ENCODE data around the gene TFAP2C. TPM values are rescaled to one million over a fixed set of nuclear protein-coding genes. Genes with fewer than 3 reads are reported as not detected.

Gene TFAP2C
- total RNA-seq, 5 donors from 2014 or later (not counting 1 experiment from before 2014, with no cell fraction given) = 0.16 TPM; not detected in 3

DNA sequence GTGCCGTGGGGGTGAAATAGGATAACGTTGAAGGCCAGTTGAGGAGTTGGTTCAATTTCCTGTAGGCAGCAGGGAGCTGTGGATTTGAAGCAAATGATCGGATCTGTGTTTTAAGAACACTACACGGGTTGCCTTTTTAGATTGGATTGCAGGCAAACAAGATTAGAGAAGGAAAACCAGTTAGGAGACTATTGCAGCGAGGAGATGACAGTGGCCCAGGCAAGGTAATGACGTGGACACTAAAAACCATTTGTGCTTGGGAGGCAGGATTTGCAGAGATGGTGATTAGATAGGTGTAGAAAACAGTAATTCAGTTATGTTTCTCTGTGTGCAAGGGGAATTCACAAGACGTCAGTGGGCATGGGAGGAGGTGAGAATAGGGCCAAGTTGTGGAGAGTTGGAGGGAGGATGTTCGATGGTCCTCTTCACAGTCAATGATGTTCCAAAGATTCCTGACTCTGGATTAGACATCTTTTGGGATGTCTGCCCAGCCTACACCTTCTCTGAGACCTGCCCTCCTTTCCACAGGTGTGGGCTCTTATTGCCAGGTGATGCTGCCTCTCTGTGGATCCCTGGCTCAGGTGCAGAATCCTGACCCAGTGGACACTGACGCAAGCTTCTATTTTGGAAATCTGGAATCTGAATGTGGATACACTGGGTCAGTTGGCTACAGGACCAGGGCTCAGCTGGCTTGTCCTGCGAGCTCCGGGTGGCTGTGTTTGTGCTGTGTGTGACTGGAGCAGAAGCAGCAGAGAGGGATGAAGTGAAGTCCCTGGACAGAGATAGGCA lies 54.2 kb downstream of the TFAP2C start:
- Mint-ChIP-seq H3K4me3 (no peak overlapping the region), H3K9me3 (no peaks in the 10 kb centered on the region), H3K4me1 (no peaks in the 10 kb centered on the region), H3K27ac (no peak overlapping the region), H3K36me3 (no peaks in the 10 kb centered on the region), H3K27me3 (peaks cover 8% of the 10 kb centered on the region in 2 donors)
- ChIA-PET CTCF (no interaction called here), POLR2A (no interaction called here)
- Histone ChIP-seq H3K9me3 (no peaks in the 10 kb centered on the region), H3K36me3 (ENCODE audit: control insufficient read depth in 2 of 2, extremely low read depth in 1 of 2, insufficient read depth in 1 of 2, low read length in 1 of 2) (no peaks in the 10 kb centered on the region), H3K4me1 (ENCODE audit: control insufficient read depth in 1 of 2, extremely low read depth in 1 of 2, insufficient read depth in 2 of 2, low read length in 2 of 2) (no peaks in the 10 kb centered on the region), H3K4me3 (ENCODE audit: control insufficient read depth in 1 of 2, extremely low read depth in 1 of 2, low read length in 1 of 2) (no peak overlapping the region), H3K27me3 (replicated peaks in 1 of 2; ENCODE audit: control insufficient read depth in 2 of 2, extremely low read depth in 1 of 2, insufficient read depth in 2 of 2, low read length in 1 of 2) (peaks cover 0 to 2% of the 10 kb centered on the region in 2 experiments), H3K27ac (ENCODE audit: low read length) (no peak overlapping the region)
- ATAC-seq (replicated peaks in 1 of 4) (no peak), DNase-seq (no peak)
- WGBS (ENCODE audit: insufficient coverage) = 63% methylated on average over 10 of the region's 11 CpGs

DNA sequence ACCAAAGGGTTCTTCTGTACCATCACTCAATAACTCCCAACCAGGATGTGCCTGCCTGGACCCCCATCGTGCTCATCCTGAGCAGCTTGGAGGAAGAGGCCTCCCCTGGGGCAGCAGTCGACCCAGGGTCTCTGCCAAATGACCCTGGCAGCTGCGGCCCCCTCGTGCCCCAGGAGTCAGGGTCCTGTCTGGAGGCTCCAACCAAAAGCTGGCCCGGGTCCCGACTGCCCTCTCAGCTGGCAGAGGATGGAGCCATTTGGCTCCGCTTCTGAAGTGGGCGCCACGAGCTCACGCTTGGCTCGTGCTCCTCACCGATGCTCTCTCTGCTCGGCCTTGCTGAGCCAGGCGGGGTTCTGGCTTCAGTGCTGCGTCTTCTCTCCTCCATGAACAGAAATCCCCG lies 56.8 kb downstream of the TFAP2C start:
- H3K9me3 ChIP-seq = no peaks in the 10 kb centered on the region
- no peaks in the 10 kb centered on the region for H3K36me3 ChIP-seq (ENCODE audit: control insufficient read depth in 2 of 2, extremely low read depth in 1 of 2, insufficient read depth in 1 of 2, low read length in 1 of 2)
- peaks cover 0 to 15% of the 10 kb centered on the region in 2 experiments for H3K27me3 ChIP-seq (replicated peaks in 1 of 2; ENCODE audit: control insufficient read depth in 2 of 2, extremely low read depth in 1 of 2, insufficient read depth in 2 of 2, low read length in 1 of 2)
- Mint-ChIP-seq H3K27me3 (peaks cover 13 to 16% of the 10 kb centered on the region in 2 donors), H3K9me3 (no peaks in the 10 kb centered on the region), H3K27ac (no peak overlapping the region), H3K4me3 (no peak overlapping the region), H3K36me3 (no peaks in the 10 kb centered on the region), H3K4me1 (peaks cover 0 to 9% (median 0%) of the 10 kb centered on the region in 3 donors)
- H3K4me1 ChIP-seq (ENCODE audit: control insufficient read depth in 1 of 2, extremely low read depth in 1 of 2, insufficient read depth in 2 of 2, low read length in 2 of 2) = no peaks in the 10 kb centered on the region
- DNase-seq (no peak), ATAC-seq (replicated peaks in 1 of 4) (no peak)
- H3K27ac ChIP-seq (ENCODE audit: low read length) = no peak overlapping the region
- WGBS (ENCODE audit: insufficient coverage) = 71% methylated on average over 16 of the region's 16 CpGs
- POLR2A ChIA-PET = no interaction called here
- CTCF ChIA-PET = no interaction called here
- no peak overlapping the region for H3K4me3 ChIP-seq (ENCODE audit: control insufficient read depth in 1 of 2, extremely low read depth in 1 of 2, low read length in 1 of 2)

DNA sequence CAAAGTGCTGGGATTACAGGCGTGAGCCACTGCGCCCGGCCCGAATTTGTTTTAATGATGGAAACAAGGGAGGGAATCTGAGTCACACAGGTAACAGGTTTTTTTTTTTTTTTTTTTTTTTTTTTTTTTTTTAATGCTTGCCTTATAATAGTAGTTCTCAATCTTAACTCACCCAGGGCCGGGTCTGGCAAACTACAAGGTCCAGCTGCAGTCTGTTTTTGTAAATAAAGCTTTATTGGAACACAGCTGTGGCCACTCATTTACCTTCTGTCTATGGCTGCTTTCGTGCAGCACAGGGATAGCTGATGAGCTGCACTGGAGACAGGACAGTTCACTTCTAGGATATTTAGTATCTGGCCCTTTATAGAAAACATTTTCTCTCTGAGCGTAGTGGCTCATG lies 58.0 kb downstream of the TFAP2C start:
- Mint-ChIP-seq H3K36me3 (no peaks in the 10 kb centered on the region), H3K9me3 (no peaks in the 10 kb centered on the region), H3K27ac (no peak overlapping the region), H3K4me1 (peaks cover 0 to 9% (median 0%) of the 10 kb centered on the region in 3 donors), H3K27me3 (peaks cover 13 to 16% of the 10 kb centered on the region in 2 donors), H3K4me3 (no peak overlapping the region)
- H3K27me3 ChIP-seq (replicated peaks in 1 of 2; ENCODE audit: control insufficient read depth in 2 of 2, extremely low read depth in 1 of 2, insufficient read depth in 2 of 2, low read length in 1 of 2) = peaks cover 0 to 19% of the 10 kb centered on the region in 2 experiments
- POLR2A ChIA-PET = no interaction called here
- ATAC-seq (replicated peaks in 1 of 4) (no peak), DNase-seq (no peak)
- CTCF ChIA-PET = no interaction called here
- H3K9me3 ChIP-seq = no peaks in the 10 kb centered on the region
- H3K4me1 ChIP-seq (ENCODE audit: control insufficient read depth in 1 of 2, extremely low read depth in 1 of 2, insufficient read depth in 2 of 2, low read length in 2 of 2) = no peaks in the 10 kb centered on the region
- no peak overlapping the region for H3K4me3 ChIP-seq (ENCODE audit: control insufficient read depth in 1 of 2, extremely low read depth in 1 of 2, low read length in 1 of 2)
- H3K36me3 ChIP-seq (ENCODE audit: control insufficient read depth in 2 of 2, extremely low read depth in 1 of 2, insufficient read depth in 1 of 2, low read length in 1 of 2) = no peaks in the 10 kb centered on the region
- H3K27ac ChIP-seq (ENCODE audit: low read length) = no peak overlapping the region
- 100% methylated on average over 1 of the region's 7 CpGs for WGBS (ENCODE audit: insufficient coverage)

DNA sequence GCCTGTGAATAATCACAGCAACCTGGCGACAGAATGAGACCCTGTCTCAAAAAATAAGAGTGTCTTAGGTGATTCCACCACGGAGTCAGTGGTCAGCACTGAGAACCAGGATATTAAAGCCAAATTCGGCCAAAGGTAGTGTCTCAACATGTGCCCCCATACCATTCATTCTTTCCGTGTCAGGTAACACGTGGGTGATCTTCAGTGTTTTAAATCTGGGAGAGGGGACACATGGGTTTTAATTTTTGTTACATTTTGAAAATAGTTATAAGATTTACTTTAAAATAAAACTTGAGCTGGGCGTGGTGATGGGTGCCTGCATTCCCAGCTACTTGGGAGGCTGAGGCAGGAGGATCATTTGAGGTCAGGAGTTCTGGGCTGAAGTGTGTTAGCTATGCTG lies 59.0 kb downstream of the TFAP2C start:
- no peak overlapping the region for H3K4me3 Mint-ChIP-seq
- H3K9me3 Mint-ChIP-seq = peaks cover 0 to 2% (median 0%) of the 10 kb centered on the region in 3 donors
- H3K4me1 Mint-ChIP-seq = peaks cover 0 to 9% (median 0%) of the 10 kb centered on the region in 3 donors
- Histone ChIP-seq H3K4me1 (ENCODE audit: control insufficient read depth in 1 of 2, extremely low read depth in 1 of 2, insufficient read depth in 2 of 2, low read length in 2 of 2) (no peaks in the 10 kb centered on the region), H3K4me3 (ENCODE audit: control insufficient read depth in 1 of 2, extremely low read depth in 1 of 2, low read length in 1 of 2) (no peak overlapping the region), H3K9me3 (no peaks in the 10 kb centered on the region), H3K27me3 (replicated peaks in 1 of 2; ENCODE audit: control insufficient read depth in 2 of 2, extremely low read depth in 1 of 2, insufficient read depth in 2 of 2, low read length in 1 of 2) (peaks cover 0 to 19% of the 10 kb centered on the region in 2 experiments), H3K36me3 (ENCODE audit: control insufficient read depth in 2 of 2, extremely low read depth in 1 of 2, insufficient read depth in 1 of 2, low read length in 1 of 2) (no peaks in the 10 kb centered on the region), H3K27ac (ENCODE audit: low read length) (no peak overlapping the region)
- 100% methylated on average over 1 of the region's 6 CpGs for WGBS (ENCODE audit: insufficient coverage)
- H3K36me3 Mint-ChIP-seq = no peaks in the 10 kb centered on the region
- H3K27me3 Mint-ChIP-seq = peaks cover 11 to 12% of the 10 kb centered on the region in 2 donors
- ATAC-seq (replicated peaks in 1 of 4) = no peak
- ChIA-PET POLR2A (no interaction called here), CTCF (no interaction called here)
- no peak for DNase-seq
- no peak overlapping the region for H3K27ac Mint-ChIP-seq

Other genes with a start within 250 kb of the TFAP2C start
- gene AURKA, start 237.1 kb upstream of the TFAP2C start, total RNA-seq = 1 to 10 TPM; 1.3 to 2.3 (median 2.0) TPM
- gene CSTF1, start 236.7 kb upstream of the TFAP2C start, total RNA-seq = 10 to 100 TPM; 17.3 to 47.7 (median 41.9) TPM
- gene CASS4, start 217.0 kb upstream of the TFAP2C start, total RNA-seq = 10 to 100 TPM in 3 of 5 donors, 1 to 10 TPM in 2; 8.0 to 13.8 (median 11.2) TPM
- 10 to 100 TPM; 55.8 to 69.7 (median 64.8) TPM for gene RTF2, start 160.7 kb upstream of the TFAP2C start, total RNA-seq
- 1 to 10 TPM; 3.7 to 5.6 (median 4.7) TPM for gene FAM209A, start 104.6 kb upstream of the TFAP2C start, total RNA-seq
- gene FAM209B, start 96.1 kb upstream of the TFAP2C start, total RNA-seq = 1 to 10 TPM; 1.8 to 3.3 (median 2.9) TPM

Measured in T-cell (primary cell).